Astrocyte (in vitro differentiated cells and primary cell): ENCODE measurements around the gene KRTAP4-7. TPM values are rescaled to one million over a fixed set of nuclear protein-coding genes. Genes with fewer than 3 reads are reported as not detected.
"Not testable (repeated sequence)": the region's sequence is repeated elsewhere in the genome, so short reads cannot be mapped to it uniquely, and the experiment has no call there.

Experiments used
- DNase-seq: peaks from one replicate; pipeline ENCODE4 v3.0.0-alpha.2; 2010; ENCODE audit warnings: low read depth
- FAIRE-seq: peaks from 2 replicates; lab custom pipeline; 2011; peaks lifted over from hg19 to GRCh38; lab: Jason Lieb, UNC
- H2AFZ ChIP-seq: 2 replicates; pipeline ENCODE4 v1.6.0; 2012; ENCODE audit warnings: low read depth, low read length, inconsistent platforms
- H3K27ac ChIP-seq: 2 replicates; pipeline ENCODE4 v1.5.1; 2011; ENCODE audit warnings: low read depth, low read length, inconsistent platforms
- H3K27me3 ChIP-seq: 2 replicates; pipeline ENCODE4 v1.6.0; 2011; ENCODE audit warnings: low read length, inconsistent platforms; ENCODE audit not compliant: insufficient read depth
- H3K36me3 ChIP-seq: 2 replicates; pipeline ENCODE4 v1.5.1; 2011; ENCODE audit warnings: low read length, inconsistent platforms; ENCODE audit not compliant: insufficient read depth
- H3K4me1 ChIP-seq: 2 replicates; pipeline ENCODE4 v1.5.1; 2011; ENCODE audit warnings: low read length, inconsistent platforms; ENCODE audit not compliant: insufficient read depth
- H3K4me2 ChIP-seq: 2 replicates; pipeline ENCODE4 v1.6.0; 2012; ENCODE audit warnings: low read length, inconsistent platforms
- H3K4me3 ChIP-seq: 2 replicates; pipeline ENCODE4 v1.5.1; 2011; ENCODE audit warnings: low read depth, mild to moderate bottlenecking, low read length, inconsistent platforms; ENCODE audit not compliant: insufficient read depth
- H3K79me2 ChIP-seq: 2 replicates; pipeline ENCODE4 v1.6.0; 2012; ENCODE audit warnings: mild to moderate bottlenecking, low read length, inconsistent platforms; ENCODE audit not compliant: insufficient read depth
- H3K9ac ChIP-seq: 2 replicates; pipeline ENCODE4 v1.6.0; 2012; ENCODE audit warnings: mild to moderate bottlenecking, low read length, inconsistent platforms
- H3K9me3 ChIP-seq: 2 replicates; pipeline ENCODE4 v1.5.1; 2012; ENCODE audit warnings: low read depth, mild to moderate bottlenecking, low read length, inconsistent platforms; ENCODE audit not compliant: insufficient read depth
- H4K20me1 ChIP-seq: 2 replicates; pipeline ENCODE4 v1.6.0; 2012; ENCODE audit warnings: low read length, inconsistent platforms; ENCODE audit not compliant: insufficient read depth
- H3K27ac Mint-ChIP-seq: one replicate; pipeline ENCODE4 v1.8.0; 2021; ENCODE audit warnings: mild to moderate bottlenecking, mixed read lengths; ENCODE audit not compliant: unreplicated experiment
- H3K27me3 Mint-ChIP-seq: one replicate; pipeline ENCODE4 v1.8.0; 2021; ENCODE audit warnings: low read depth, mixed read lengths; ENCODE audit not compliant: unreplicated experiment
- H3K36me3 Mint-ChIP-seq: one replicate; pipeline ENCODE4 v1.8.0; 2021; ENCODE audit warnings: low read depth, mixed read lengths; ENCODE audit not compliant: unreplicated experiment
- H3K4me1 Mint-ChIP-seq: one replicate; pipeline ENCODE4 v1.8.0; 2021; ENCODE audit warnings: low read depth, mixed read lengths; ENCODE audit not compliant: unreplicated experiment
- H3K4me3 Mint-ChIP-seq: one replicate; pipeline ENCODE4 v1.8.0; 2021; ENCODE audit warnings: mild to moderate bottlenecking, moderate library complexity, mixed read lengths; ENCODE audit not compliant: unreplicated experiment
- H3K9me3 Mint-ChIP-seq: one replicate; pipeline ENCODE4 v1.8.0; 2021; ENCODE audit warnings: mild to moderate bottlenecking, mixed read lengths; ENCODE audit not compliant: unreplicated experiment
- EZH2 ChIP-seq: IDR thresholded peaks from 2 replicates; pipeline ENCODE4 v1.6.1; 2012; ENCODE audit warnings: mild to moderate bottlenecking, low read length, inconsistent platforms; ENCODE audit not compliant: insufficient read depth
- total RNA-seq: library from RNA; stranded (reverse); gene quantifications from 2 replicates; pipeline ENCODE4 v1.2.1, GENCODE V29; 2021
- TF ChIP-seq, protein P1 (sequence below): IDR thresholded peaks from 2 replicates; pipeline ENCODE4 v1.5.1; 2011; ENCODE audit warnings: low read depth, mild to moderate bottlenecking, inconsistent platforms, low read length, moderate library complexity; ENCODE audit not compliant: insufficient read depth

The KRTAP4-7 gene
- total RNA-seq, 1 donor from 2014 or later: not detected

DNA sequence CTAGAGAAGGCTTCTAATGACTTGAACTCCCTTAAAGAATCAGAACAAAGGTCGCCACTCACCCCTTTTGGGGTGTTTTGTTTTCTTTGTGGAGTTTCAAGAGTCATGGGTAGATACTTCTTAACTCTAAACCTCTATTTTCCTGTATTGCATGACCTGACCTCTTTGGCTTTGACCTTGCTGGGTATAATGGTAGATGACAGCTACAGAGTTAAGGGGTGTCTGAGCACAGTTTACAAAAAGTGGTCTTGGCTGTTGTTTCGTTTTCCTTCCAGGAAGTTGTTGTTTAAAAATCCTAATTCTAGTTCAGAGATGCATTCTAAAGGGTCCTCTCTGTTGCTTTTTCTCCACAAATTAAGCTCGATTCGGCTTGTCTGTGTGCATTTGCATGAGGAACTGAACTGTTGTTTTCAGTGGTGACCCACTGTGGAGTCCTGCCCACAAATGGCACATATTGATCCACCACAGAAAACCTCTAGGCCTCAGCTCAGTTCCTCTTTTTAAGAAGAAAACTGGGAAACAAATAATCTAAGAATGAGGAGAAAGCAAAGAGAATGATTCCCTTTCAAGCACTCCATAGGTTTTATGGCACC lies 4.9 kb downstream of the KRTAP4-7 start:
- H3K27ac ChIP-seq, H3K27me3 ChIP-seq, H3K4me3 ChIP-seq, FAIRE-seq, H3K27ac Mint-ChIP-seq, H3K9ac ChIP-seq, H4K20me1 ChIP-seq, H3K4me1 ChIP-seq, H2AFZ ChIP-seq, H3K4me2 ChIP-seq, H3K9me3 ChIP-seq, H3K79me2 ChIP-seq, H3K36me3 ChIP-seq, H3K4me1 Mint-ChIP-seq, H3K4me3 Mint-ChIP-seq, H3K9me3 Mint-ChIP-seq, H3K36me3 Mint-ChIP-seq, H3K27me3 Mint-ChIP-seq, DNase-seq: not testable (repeated sequence)

DNA sequence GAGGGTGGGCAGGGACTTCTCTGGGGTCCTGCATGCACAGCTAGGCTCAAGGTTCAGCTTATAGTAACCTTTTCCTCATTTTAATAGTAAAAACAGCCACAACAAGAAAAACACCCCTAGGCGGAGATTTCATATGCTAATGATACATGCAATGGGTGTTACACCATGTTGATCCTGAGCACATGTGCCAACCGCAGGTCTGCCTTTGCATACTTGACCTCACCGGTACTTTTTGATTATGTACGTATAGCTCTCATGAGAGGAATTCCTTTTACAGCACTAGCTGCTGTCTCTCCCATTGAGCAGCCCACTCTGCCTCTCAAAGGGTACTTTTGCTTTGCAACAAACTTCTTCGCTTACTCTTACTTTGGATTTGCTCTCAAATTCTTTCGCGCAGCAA lies 12.1 kb downstream of the KRTAP4-7 start:
- Histone ChIP-seq H4K20me1 (no peaks in the 10 kb centered on the region), H3K4me1 (peaks cover 3% of the 10 kb centered on the region), H2AFZ (no peak overlapping the region), H3K4me3 (no peak overlapping the region), H3K4me2 (no peak overlapping the region), H3K9ac (no peak overlapping the region), H3K27ac (no peak overlapping the region), H3K27me3 (no peaks in the 10 kb centered on the region), H3K79me2 (no peaks in the 10 kb centered on the region), H3K9me3 (no peaks in the 10 kb centered on the region), H3K36me3 (no peaks in the 10 kb centered on the region)
- Mint-ChIP-seq H3K4me1 (peaks cover 17% of the 10 kb centered on the region), H3K4me3 (no peak overlapping the region), H3K27ac (no peak overlapping the region), H3K9me3 (peaks cover 2% of the 10 kb centered on the region), H3K27me3 (no peaks in the 10 kb centered on the region), H3K36me3 (no peaks in the 10 kb centered on the region)
- FAIRE-seq (no peak), DNase-seq (no peak)
- TF ChIP-seq EZH2: no peak
- TF ChIP-seq, protein P1, sequence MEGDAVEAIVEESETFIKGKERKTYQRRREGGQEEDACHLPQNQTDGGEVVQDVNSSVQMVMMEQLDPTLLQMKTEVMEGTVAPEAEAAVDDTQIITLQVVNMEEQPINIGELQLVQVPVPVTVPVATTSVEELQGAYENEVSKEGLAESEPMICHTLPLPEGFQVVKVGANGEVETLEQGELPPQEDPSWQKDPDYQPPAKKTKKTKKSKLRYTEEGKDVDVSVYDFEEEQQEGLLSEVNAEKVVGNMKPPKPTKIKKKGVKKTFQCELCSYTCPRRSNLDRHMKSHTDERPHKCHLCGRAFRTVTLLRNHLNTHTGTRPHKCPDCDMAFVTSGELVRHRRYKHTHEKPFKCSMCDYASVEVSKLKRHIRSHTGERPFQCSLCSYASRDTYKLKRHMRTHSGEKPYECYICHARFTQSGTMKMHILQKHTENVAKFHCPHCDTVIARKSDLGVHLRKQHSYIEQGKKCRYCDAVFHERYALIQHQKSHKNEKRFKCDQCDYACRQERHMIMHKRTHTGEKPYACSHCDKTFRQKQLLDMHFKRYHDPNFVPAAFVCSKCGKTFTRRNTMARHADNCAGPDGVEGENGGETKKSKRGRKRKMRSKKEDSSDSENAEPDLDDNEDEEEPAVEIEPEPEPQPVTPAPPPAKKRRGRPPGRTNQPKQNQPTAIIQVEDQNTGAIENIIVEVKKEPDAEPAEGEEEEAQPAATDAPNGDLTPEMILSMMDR: no peak

DNA sequence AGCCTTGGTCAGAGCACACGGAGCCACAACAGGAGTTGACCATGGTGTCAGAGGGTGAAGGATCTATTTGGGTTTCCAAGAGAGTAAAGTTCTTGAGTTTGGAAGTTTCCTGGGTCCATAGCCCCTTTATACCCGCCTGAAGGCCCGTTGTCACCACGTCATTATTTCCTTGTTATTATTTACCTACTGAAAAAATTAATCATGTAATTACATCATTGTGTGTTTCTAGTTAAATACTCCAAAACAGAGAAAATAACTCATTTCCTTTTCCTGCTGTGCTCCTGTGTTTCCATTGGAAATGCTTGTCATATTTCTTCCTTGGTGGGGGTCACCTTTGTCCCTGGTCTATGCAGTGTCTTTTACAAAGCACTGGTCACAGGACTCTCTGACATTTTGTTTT lies 14.1 kb downstream of the KRTAP4-7 start, which contains the start of gene KRTAP4-8:
Gene KRTAP4-8 (minus strand): TSS at position 101 of the 400 bp plus-strand sequence. CDS start 58 bp downstream, at position 43.
- H3K36me3 Mint-ChIP-seq: no peaks in the 10 kb centered on the region
- Histone ChIP-seq H2AFZ (no peak within 1 kb of the TSS), H4K20me1 (no peaks in the 10 kb centered on the region), H3K4me1 (peaks cover 3% of the 10 kb centered on the region), H3K4me2 (peak within 1 kb of the TSS; percentile 41), H3K4me3 (no peak within 1 kb of the TSS), H3K9me3 (no peaks in the 10 kb centered on the region), H3K27me3 (no peaks in the 10 kb centered on the region), H3K27ac (no peak within 1 kb of the TSS), H3K79me2 (no peaks in the 10 kb centered on the region), H3K36me3 (no peaks in the 10 kb centered on the region), H3K9ac (no peak within 1 kb of the TSS)
- FAIRE-seq (no peak), DNase-seq (no peak)
- peaks cover 2% of the 10 kb centered on the region for H3K9me3 Mint-ChIP-seq
- H3K4me1 Mint-ChIP-seq: peaks cover 18% of the 10 kb centered on the region
- H3K4me3 Mint-ChIP-seq: no peak within 1 kb of the TSS
- peak within 1 kb of the TSS; percentile 48 for H3K27ac Mint-ChIP-seq
- no peaks in the 10 kb centered on the region for H3K27me3 Mint-ChIP-seq
- no peak for TF ChIP-seq EZH2
- TF ChIP-seq, protein P1: no peak
